Mucosa of descending colon (tissue), 3 donors: ENCODE results near the gene SLC23A2. TPM values are rescaled to one million over a fixed set of nuclear protein-coding genes. Genes with fewer than 3 reads are reported as not detected.
A peak's percentile ranks its signal among the peaks of the same experiment; 100 is the strongest.

Experiments
- ATAC-seq: fragments of 200-7000 bp; cut with Tn5 transposase; one replicate; pipeline ENCODE4 v1.9.1; 2020; ENCODE audit warnings: mild to moderate bottlenecking, moderate library complexity
- DNase-seq, 3 donors: peaks; one replicate each; pipeline ENCODE4 v3.0.0-alpha.2; 2020
- H3K36me3 ChIP-seq: fragments of 200-600 bp; one replicate; pipeline ENCODE4 v1.8.0; 2021; ENCODE audit warnings: low read depth, mild to moderate bottlenecking
- H3K4me1 ChIP-seq: fragments of 200-600 bp; one replicate; pipeline ENCODE4 v1.8.0; 2021; ENCODE audit warnings: low read depth, mild to moderate bottlenecking
- H3K4me3 ChIP-seq: fragments of 200-600 bp; one replicate; pipeline ENCODE4 v1.8.0; 2021; ENCODE audit warnings: mild to moderate bottlenecking
- H3K9me3 ChIP-seq: fragments of 200-600 bp; one replicate; pipeline ENCODE4 v1.8.0; 2021; ENCODE audit warnings: mild to moderate bottlenecking
- intact Hi-C, 2 donors: fragments of 100-400 bp; cut with DNase I in 1 of 2; cut with micrococcal nuclease in 1 of 2; formaldehyde crosslinking; loops; one replicate each; pipeline versions ENCODE4 v1.11.0 to v1.11.1; 2022; cut with DNase I, micrococcal nuclease
- long read RNA-seq, 2 donors: library from polyadenylated mRNA; unstranded; transcript quantifications; one replicate each; pipeline ENCODE4 v2.0.0, GENCODE V29; 2019 to 2021
- total RNA-seq, 3 donors: library from RNA; stranded (reverse); fragmentation: NEBNext Ultra II Directional in 2 of 3; extraction: Animal tissue kit (Norgen Biotek cat#: 25700) in 2 of 3; gene quantifications; one replicate each; pipeline versions ENCODE4 v1.2.1 to v1.2.4, GENCODE V29; 2021 to 2023
- TF ChIP-seq, protein P1 (sequence below): fragments of 200-600 bp; IDR thresholded peaks from one replicate; pipeline ENCODE4 v1.8.0; 2022; ENCODE audit warnings: antibody characterized with exemption, mild to moderate bottlenecking
- donor health status: DM: no; HTN: no; CAD: no; lungs with moderate emphysema.
- donor health status: DM: no; HTN: no; CAD: no.
- donor health status: DM: no; HTN: yes; CAD: no.

Gene SLC23A2
- 10 to 100 TPM in 1 of 3 donors, 1 to 10 TPM in 2; 9.1 to 15.4 (median 9.4) TPM for total RNA-seq
- long read RNA-seq, donor 1, partial matches to known transcripts: 2 of 6 reads
- long read RNA-seq, donor 1, other reads (novel, unspliced or antisense): 4 of 6 reads
- long read RNA-seq, donor 2, partial matches to known transcripts: 0 of 2 reads
- long read RNA-seq, donor 2, other reads (novel, unspliced or antisense): 2 of 2 reads

DNA sequence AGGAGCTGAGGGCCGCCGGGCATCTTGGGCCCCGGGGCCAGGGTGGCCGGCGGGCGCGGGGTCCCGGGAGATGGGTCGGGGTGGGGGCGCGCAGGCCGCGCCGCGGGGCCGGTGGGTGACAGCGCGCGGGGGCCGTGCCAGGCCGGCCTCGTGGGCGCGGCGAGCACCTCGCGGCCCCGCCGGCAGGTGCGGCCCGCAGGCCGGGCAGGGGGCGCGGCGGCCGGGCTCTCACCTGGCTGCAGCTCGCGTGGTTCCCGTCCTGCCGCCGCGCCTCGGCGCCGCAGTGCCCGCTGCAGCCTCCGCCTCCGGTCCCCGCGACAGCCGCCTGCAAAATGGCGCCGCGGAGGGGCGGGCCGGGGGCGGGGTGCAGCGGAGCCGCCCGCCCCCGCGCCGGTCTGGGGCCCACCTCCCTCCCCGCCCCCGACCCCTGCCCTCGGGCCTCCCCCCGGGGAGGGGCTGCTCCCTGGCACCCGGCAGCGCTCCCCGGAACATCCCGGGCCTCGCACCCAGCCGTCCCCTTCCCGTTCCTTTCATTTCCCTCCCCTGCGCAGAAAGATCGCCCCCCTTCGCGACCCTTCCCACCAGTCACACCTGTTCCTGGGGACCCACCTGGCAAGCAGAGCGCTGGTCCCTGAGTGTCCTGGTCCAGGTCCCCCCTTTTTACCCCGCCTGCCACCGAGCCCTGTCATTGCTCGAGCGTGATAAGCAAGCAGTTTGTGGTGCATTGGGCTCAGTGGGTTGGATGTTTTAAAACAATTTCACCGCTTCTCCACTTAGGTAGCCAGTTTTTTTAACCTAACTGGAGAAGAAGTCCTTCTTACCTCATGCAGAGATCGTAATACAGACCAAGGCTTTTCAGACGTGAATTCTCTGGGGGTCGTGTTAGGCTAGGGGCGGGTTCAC is at the start of gene SLC23A2:
Gene SLC23A2, minus strand, starts transcription at position 337 of the 903 bp plus-strand sequence. CDS start 68,948 bp downstream, outside the sequence.
- DNase-seq (peak; percentile 44 to 68 (median 65)), ATAC-seq (peak; percentile 84)
- intact Hi-C loops: no loop called here
- Histone ChIP-seq H3K4me1 (peaks cover 12% of the 10 kb centered on the region), H3K4me3 (peak within 1 kb of the TSS; percentile 23), H3K9me3 (no peaks in the 10 kb centered on the region), H3K36me3 (no peaks in the 10 kb centered on the region)
- TF ChIP-seq, protein P1, sequence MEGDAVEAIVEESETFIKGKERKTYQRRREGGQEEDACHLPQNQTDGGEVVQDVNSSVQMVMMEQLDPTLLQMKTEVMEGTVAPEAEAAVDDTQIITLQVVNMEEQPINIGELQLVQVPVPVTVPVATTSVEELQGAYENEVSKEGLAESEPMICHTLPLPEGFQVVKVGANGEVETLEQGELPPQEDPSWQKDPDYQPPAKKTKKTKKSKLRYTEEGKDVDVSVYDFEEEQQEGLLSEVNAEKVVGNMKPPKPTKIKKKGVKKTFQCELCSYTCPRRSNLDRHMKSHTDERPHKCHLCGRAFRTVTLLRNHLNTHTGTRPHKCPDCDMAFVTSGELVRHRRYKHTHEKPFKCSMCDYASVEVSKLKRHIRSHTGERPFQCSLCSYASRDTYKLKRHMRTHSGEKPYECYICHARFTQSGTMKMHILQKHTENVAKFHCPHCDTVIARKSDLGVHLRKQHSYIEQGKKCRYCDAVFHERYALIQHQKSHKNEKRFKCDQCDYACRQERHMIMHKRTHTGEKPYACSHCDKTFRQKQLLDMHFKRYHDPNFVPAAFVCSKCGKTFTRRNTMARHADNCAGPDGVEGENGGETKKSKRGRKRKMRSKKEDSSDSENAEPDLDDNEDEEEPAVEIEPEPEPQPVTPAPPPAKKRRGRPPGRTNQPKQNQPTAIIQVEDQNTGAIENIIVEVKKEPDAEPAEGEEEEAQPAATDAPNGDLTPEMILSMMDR: no peak

DNA sequence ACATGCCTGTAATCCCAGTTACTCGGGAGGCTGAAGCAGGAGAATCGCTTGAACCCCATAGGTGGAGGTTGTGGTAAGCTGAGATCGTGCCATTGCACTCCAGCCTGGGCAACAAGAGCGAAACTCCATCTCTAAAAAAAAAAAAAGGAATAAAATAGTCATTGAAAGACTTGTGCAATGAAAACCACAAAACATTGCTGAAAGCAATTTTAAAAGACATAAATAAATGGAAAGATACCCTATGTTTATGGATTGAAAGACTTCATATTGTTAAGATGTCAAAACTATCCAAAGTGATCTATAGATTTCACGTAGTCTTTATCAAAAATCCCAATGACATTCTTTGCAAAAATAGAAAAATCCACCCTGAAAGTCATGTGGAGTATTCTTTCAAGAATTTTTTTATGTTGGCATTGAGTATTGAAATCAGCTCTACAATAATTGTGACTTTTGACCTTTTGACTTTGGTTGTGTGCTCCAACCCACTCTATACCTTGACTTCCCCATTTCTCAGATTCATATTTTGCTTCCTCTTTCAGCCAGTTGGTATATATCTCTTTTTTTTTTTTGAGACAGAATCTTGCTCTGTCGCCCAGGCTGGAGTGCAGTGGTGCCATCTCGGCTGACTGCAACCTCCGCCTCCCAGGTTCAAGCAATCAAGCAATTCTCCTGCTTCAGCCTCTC is 45.5 kb upstream of the SLC23A2 start:
- intact Hi-C loops: no loop called here
- H3K9me3 ChIP-seq: no peaks in the 10 kb centered on the region
- H3K4me1 ChIP-seq: no peaks in the 10 kb centered on the region
- H3K36me3 ChIP-seq: no peaks in the 10 kb centered on the region
- ATAC-seq (no peak), DNase-seq (no peak)
- TF ChIP-seq, protein P1: no peak
- H3K4me3 ChIP-seq: no peak overlapping the region

GRCh38 chr20:5045906-5046305 is 44.6 kb upstream of the SLC23A2 start:
- TF ChIP-seq, protein P1: no peak
- Histone ChIP-seq H3K4me1 (no peaks in the 10 kb centered on the region), H3K4me3 (no peak overlapping the region), H3K9me3 (no peaks in the 10 kb centered on the region), H3K36me3 (no peaks in the 10 kb centered on the region)
- DNase-seq (no peak), ATAC-seq (no peak)
- intact Hi-C loops: no loop called here

DNA sequence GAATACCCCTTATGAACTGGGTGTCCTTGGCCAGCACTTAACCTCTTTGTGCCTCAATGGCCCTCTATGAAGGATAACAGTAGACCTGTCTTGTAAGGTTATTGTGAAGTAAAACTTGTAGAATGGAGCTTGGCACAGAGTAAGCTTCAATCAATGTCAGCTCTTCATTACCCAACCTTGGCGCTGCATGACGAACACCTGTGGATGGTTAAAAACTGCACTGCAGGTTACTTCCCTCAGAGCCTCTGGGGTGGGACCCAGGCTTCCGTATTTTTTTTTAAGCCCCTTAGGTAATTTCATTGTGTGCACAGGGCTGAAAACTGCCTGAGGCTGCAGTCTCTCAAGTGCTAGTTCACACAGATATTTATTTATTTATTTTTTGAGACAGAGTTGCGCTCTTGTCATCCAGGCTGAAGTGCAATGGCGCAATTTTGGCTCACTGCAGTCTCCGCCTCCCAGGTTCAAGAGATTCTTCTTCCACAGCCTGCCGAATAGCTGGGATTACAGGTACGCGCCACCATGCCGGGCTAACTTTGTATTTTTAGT is 42.8 kb upstream of the SLC23A2 start:
- H3K36me3 ChIP-seq: no peaks in the 10 kb centered on the region
- TF ChIP-seq, protein P1: no peak
- DNase-seq: no peak
- H3K9me3 ChIP-seq: no peaks in the 10 kb centered on the region
- no peaks in the 10 kb centered on the region for H3K4me1 ChIP-seq
- intact Hi-C loops: no loop called here
- no peak overlapping the region for H3K4me3 ChIP-seq
- ATAC-seq: no peak

- no peak for DNase-seq
- no peaks in the 10 kb centered on the region for H3K9me3 ChIP-seq
- no peaks in the 10 kb centered on the region for H3K4me1 ChIP-seq
- intact Hi-C loops: no loop called here
- ATAC-seq: no peak
- TF ChIP-seq, protein P1: no peak
- H3K4me3 ChIP-seq: no peak overlapping the region
- H3K36me3 ChIP-seq: no peaks in the 10 kb centered on the region
Observed at GRCh38 chr20:5041433-5041832, 40.1 kb upstream of the SLC23A2 start.
